Activated CD8-positive, alpha-beta T cell treated with anti-CD3 and anti-CD28 coated beads, Interleukin-2, amount 10 ng/mL, durations not matched to agents 7 days and 5 days (primary cell): Measurements from ENCODE around the gene MARCHF7. TPM values are rescaled to one million over a fixed set of nuclear protein-coding genes. Genes with fewer than 3 reads are reported as not detected.
A peak's percentile ranks its signal among the peaks of the same experiment; 100 is the strongest.
"Not testable (repeated sequence)": the region's sequence is repeated elsewhere in the genome, so short reads cannot be mapped to it uniquely, and the experiment has no call there.

ENCODE experiments used
- ATAC-seq: fragments of 150-1000 bp; cut with Tn5 transposase; one replicate; pipeline ENCODE4 v1.10.0; 2021; ENCODE audit warnings: moderate library complexity
- CTCF ChIA-PET: fragments of 350-600 bp; sonication (Branson Sonifier 250); formaldehyde crosslinking; loops from one replicate; lab custom pipeline; 2021; ENCODE audit warnings: antibody characterized with exemption; lab: Charles Lee
- POLR2A ChIA-PET: fragments of 350-600 bp; sonication (Branson Sonifier 250); formaldehyde crosslinking; loops from one replicate; lab custom pipeline; 2021; ENCODE audit warnings: antibody characterized with exemption; lab: Charles Lee
- DNase-seq: peaks from one replicate; pipeline ENCODE4 v3.0.0-alpha.2; 2020
- H3K27ac Mint-ChIP-seq: one replicate; pipeline ENCODE4 v1.8.0; 2021; ENCODE audit warnings: mild to moderate bottlenecking, mixed read lengths
- H3K27me3 Mint-ChIP-seq: one replicate; pipeline ENCODE4 v1.8.0; 2021; ENCODE audit warnings: low read depth, mixed read lengths
- H3K36me3 Mint-ChIP-seq: one replicate; pipeline ENCODE4 v1.8.0; 2021; ENCODE audit warnings: low read depth, mixed read lengths
- H3K4me1 Mint-ChIP-seq: one replicate; pipeline ENCODE4 v1.8.0; 2021; ENCODE audit warnings: low read depth, mixed read lengths
- H3K4me3 Mint-ChIP-seq: one replicate; pipeline ENCODE4 v1.8.0; 2021; ENCODE audit warnings: mild to moderate bottlenecking, mixed read lengths
- H3K9me3 Mint-ChIP-seq: one replicate; pipeline ENCODE4 v1.8.0; 2022; ENCODE audit warnings: mixed read lengths; ENCODE audit not compliant: insufficient read depth
- total RNA-seq, 2 experiments: library from RNA; stranded (reverse); gene quantifications; one replicate each; pipeline ENCODE4 v1.2.3, GENCODE V29; 2021

The MARCHF7 gene
- total RNA-seq, 2 experiments from 2014 or later = 75.3 to 75.6 TPM

- H3K4me1 Mint-ChIP-seq, H3K9me3 Mint-ChIP-seq, H3K27ac Mint-ChIP-seq, DNase-seq, H3K27me3 Mint-ChIP-seq, ATAC-seq, H3K4me3 Mint-ChIP-seq, POLR2A ChIA-PET, CTCF ChIA-PET: not testable (repeated sequence)
- H3K36me3 Mint-ChIP-seq = peaks cover 50% of the 10 kb centered on the region
Observed at GRCh38 chr2:159745237-159745636, 32.9 kb downstream of the MARCHF7 start.

GRCh38 chr2:159748089-159748488 is 35.8 kb downstream of the MARCHF7 start:
- Mint-ChIP-seq H3K36me3 (peaks cover 61% of the 10 kb centered on the region), H3K9me3 (no peaks in the 10 kb centered on the region), H3K4me1 (peaks cover 5% of the 10 kb centered on the region), H3K27ac (no peak overlapping the region), H3K4me3 (no peak overlapping the region), H3K27me3 (no peaks in the 10 kb centered on the region)
- DNase-seq = no peak
- ChIA-PET POLR2A (no interaction called here), CTCF (no interaction called here)
- ATAC-seq = no peak

- Mint-ChIP-seq H3K27ac (no peak overlapping the region), H3K4me3 (no peak overlapping the region), H3K36me3 (peaks cover 48% of the 10 kb centered on the region), H3K27me3 (no peaks in the 10 kb centered on the region), H3K9me3 (no peaks in the 10 kb centered on the region), H3K4me1 (peaks cover 3% of the 10 kb centered on the region)
- POLR2A ChIA-PET = no interaction called here
- CTCF ChIA-PET = no interaction called here
- ATAC-seq = no peak
- DNase-seq = no peak
Observed at GRCh38 chr2:159750873-159751272, 38.6 kb downstream of the MARCHF7 start.

GRCh38 chr2:159753797-159754196 is 41.5 kb downstream of the MARCHF7 start:
- peaks cover 40% of the 10 kb centered on the region for H3K36me3 Mint-ChIP-seq
- no peak overlapping the region for H3K4me3 Mint-ChIP-seq
- peaks cover 3% of the 10 kb centered on the region for H3K4me1 Mint-ChIP-seq
- no peak overlapping the region for H3K27ac Mint-ChIP-seq
- ChIA-PET POLR2A (no interaction called here), CTCF (interaction anchor here (0.9 to 1.0 kb wide), 2 partner anchors 10 to 168 kb away, joined by 3 read pairs; no protein-coding TSS in a partner anchor)
- ATAC-seq (no peak), DNase-seq (no peak)
- no peaks in the 10 kb centered on the region for H3K27me3 Mint-ChIP-seq
- no peaks in the 10 kb centered on the region for H3K9me3 Mint-ChIP-seq

- H3K4me1 Mint-ChIP-seq = peaks cover 3% of the 10 kb centered on the region
- H3K27ac Mint-ChIP-seq = no peak overlapping the region
- DNase-seq (no peak), ATAC-seq (no peak)
- ChIA-PET CTCF (no interaction called here), POLR2A (no interaction called here)
- H3K4me3 Mint-ChIP-seq = no peak overlapping the region
- H3K36me3 Mint-ChIP-seq = peaks cover 46% of the 10 kb centered on the region
- H3K9me3 Mint-ChIP-seq = no peaks in the 10 kb centered on the region
- H3K27me3 Mint-ChIP-seq = no peaks in the 10 kb centered on the region
Observed at GRCh38 chr2:159755014-159755413, 42.7 kb downstream of the MARCHF7 start.

- H3K4me1 Mint-ChIP-seq = peaks cover 5% of the 10 kb centered on the region
- no peaks in the 10 kb centered on the region for H3K9me3 Mint-ChIP-seq
- POLR2A ChIA-PET = no interaction called here
- DNase-seq (no peak), ATAC-seq (peak; percentile 42)
- no peak overlapping the region for H3K27ac Mint-ChIP-seq
- H3K4me3 Mint-ChIP-seq = no peak overlapping the region
- H3K27me3 Mint-ChIP-seq = no peaks in the 10 kb centered on the region
- H3K36me3 Mint-ChIP-seq = peaks cover 52% of the 10 kb centered on the region
- CTCF ChIA-PET = interaction anchor here (0.8 to 1.4 kb wide), 4 partner anchors 9 to 166 kb away, joined by 3 read pairs; partner anchors contain the start of gene BAZ2B
Observed at GRCh38 chr2:159755788-159756187, 43.5 kb downstream of the MARCHF7 start.

- peaks cover 42% of the 10 kb centered on the region for H3K36me3 Mint-ChIP-seq
- no peak for DNase-seq
- H3K27me3 Mint-ChIP-seq = no peaks in the 10 kb centered on the region
- no peak overlapping the region for H3K27ac Mint-ChIP-seq
- no peak overlapping the region for H3K4me3 Mint-ChIP-seq
- H3K9me3 Mint-ChIP-seq = no peaks in the 10 kb centered on the region
- H3K4me1 Mint-ChIP-seq = peaks cover 2% of the 10 kb centered on the region
- no peak for ATAC-seq
- ChIA-PET POLR2A (no interaction called here), CTCF (no interaction called here)
Observed at GRCh38 chr2:159758239-159758638, 45.9 kb downstream of the MARCHF7 start.

GRCh38 chr2:159758686-159759085 is 46.4 kb downstream of the MARCHF7 start:
- CTCF ChIA-PET = interaction anchor here (1.1 to 1.8 kb wide), 2 partner anchors 11 to 28 kb away, joined by 3 to 4 read pairs; no protein-coding TSS in a partner anchor
- no peak overlapping the region for H3K27ac Mint-ChIP-seq
- no peaks in the 10 kb centered on the region for H3K9me3 Mint-ChIP-seq
- peaks cover 2% of the 10 kb centered on the region for H3K4me1 Mint-ChIP-seq
- peaks cover 46% of the 10 kb centered on the region for H3K36me3 Mint-ChIP-seq
- POLR2A ChIA-PET = interaction anchor here (0.6 to 1.2 kb wide), 2 partner anchors 45 to 1997 kb away, joined by 3 to 5 read pairs; no protein-coding TSS in a partner anchor
- ATAC-seq (no peak), DNase-seq (no peak)
- no peak overlapping the region for H3K4me3 Mint-ChIP-seq
- no peaks in the 10 kb centered on the region for H3K27me3 Mint-ChIP-seq

GRCh38 chr2:159759577-159759976 is 47.3 kb downstream of the MARCHF7 start:
- ChIA-PET CTCF (interaction anchor here (1.1 to 1.8 kb wide), 2 partner anchors 12 to 29 kb away, joined by 3 to 4 read pairs; no protein-coding TSS in a partner anchor), POLR2A (interaction anchor here (1.2 kb wide), 1 partner anchor 46 kb away, joined by 5 read pairs; no protein-coding TSS in a partner anchor)
- H3K4me3 Mint-ChIP-seq = no peak overlapping the region
- ATAC-seq (no peak), DNase-seq (no peak)
- H3K27ac Mint-ChIP-seq = no peak overlapping the region
- no peaks in the 10 kb centered on the region for H3K9me3 Mint-ChIP-seq
- H3K36me3 Mint-ChIP-seq = peaks cover 51% of the 10 kb centered on the region
- H3K27me3 Mint-ChIP-seq = no peaks in the 10 kb centered on the region
- H3K4me1 Mint-ChIP-seq = peaks cover 2% of the 10 kb centered on the region

GRCh38 chr2:159760326-159760725 is 48.0 kb downstream of the MARCHF7 start:
- DNase-seq (no peak), ATAC-seq (no peak)
- no peaks in the 10 kb centered on the region for H3K27me3 Mint-ChIP-seq
- ChIA-PET CTCF (interaction anchor here (1.0 to 1.8 kb wide), 2 partner anchors 13 to 31 kb away, joined by 4 read pairs; no protein-coding TSS in a partner anchor), POLR2A (no interaction called here)
- peaks cover 2% of the 10 kb centered on the region for H3K4me1 Mint-ChIP-seq
- no peaks in the 10 kb centered on the region for H3K9me3 Mint-ChIP-seq
- H3K36me3 Mint-ChIP-seq = peaks cover 55% of the 10 kb centered on the region
- no peak overlapping the region for H3K4me3 Mint-ChIP-seq
- no peak overlapping the region for H3K27ac Mint-ChIP-seq

GRCh38 chr2:159762075-159762474 is 49.8 kb downstream of the MARCHF7 start:
- ATAC-seq (no peak), DNase-seq (no peak)
- Mint-ChIP-seq H3K27me3 (no peaks in the 10 kb centered on the region), H3K9me3 (no peaks in the 10 kb centered on the region), H3K4me1 (peaks cover 2% of the 10 kb centered on the region), H3K36me3 (peaks cover 65% of the 10 kb centered on the region), H3K27ac (no peak overlapping the region), H3K4me3 (no peak overlapping the region)
- CTCF ChIA-PET = no interaction called here
- POLR2A ChIA-PET = no interaction called here
